HG03135 (cell line): Measurements from ENCODE around the gene FITM2.
"Not testable (repeated sequence)": the region's sequence is repeated elsewhere in the genome, so short reads cannot be mapped to it uniquely, and the experiment has no call there.

Experiments
- ATAC-seq: cut with Tn5 transposase; IDR thresholded peaks from one replicate; pipeline ENCODE4 v1.9.1; 2021; ENCODE audit warnings: mild to moderate bottlenecking, moderate library complexity; ENCODE audit not compliant: unreplicated experiment

FITM2 gene

GRCh38 chr20:44310664-44311639 is at the start of gene FITM2:
FITM2 (minus strand) TSS chr20:44311202; CDS start chr20:44311148, 54 bp downstream.
- peak; percentile 88 for ATAC-seq

- no peak for ATAC-seq
Observed at GRCh38 chr20:44360221-44360620, 49.2 kb upstream of the FITM2 start.

GRCh38 chr20:44358776-44359175 is 47.8 kb upstream of the FITM2 start:
- ATAC-seq = no peak

GRCh38 chr20:44357555-44358125 is 46.6 kb upstream of the FITM2 start:
- no peak for ATAC-seq

- no peak for ATAC-seq
Observed at GRCh38 chr20:44357020-44357419, 46.0 kb upstream of the FITM2 start.

- no peak for ATAC-seq
Observed at GRCh38 chr20:44356353-44356723, 45.3 kb upstream of the FITM2 start.

GRCh38 chr20:44355498-44356352 is 44.7 kb upstream of the FITM2 start, which contains the start of gene HNF4A:
HNF4A (plus strand) TSS chr20:44355699; CDS start chr20:44355805, 106 bp downstream.
- ATAC-seq = no peak

- no peak for ATAC-seq
Observed at GRCh38 chr20:44354979-44355497, 44.0 kb upstream of the FITM2 start.

- ATAC-seq = no peak
Observed at GRCh38 chr20:44350567-44350966, 39.6 kb upstream of the FITM2 start.

GRCh38 chr20:44349349-44349748 is 38.3 kb upstream of the FITM2 start:
- no peak for ATAC-seq

GRCh38 chr20:44348168-44348659 is 37.2 kb upstream of the FITM2 start:
- no peak for ATAC-seq

GRCh38 chr20:44345941-44346340 is 34.9 kb upstream of the FITM2 start:
- not testable (repeated sequence) for ATAC-seq

- no peak for ATAC-seq
Observed at GRCh38 chr20:44345147-44345546, 34.1 kb upstream of the FITM2 start.

GRCh38 chr20:44344723-44345122 is 33.7 kb upstream of the FITM2 start:
- ATAC-seq = no peak

GRCh38 chr20:44343162-44343675 is 32.2 kb upstream of the FITM2 start:
- no peak for ATAC-seq

- no peak for ATAC-seq
Observed at GRCh38 chr20:44342248-44342647, 31.2 kb upstream of the FITM2 start.

GRCh38 chr20:44336725-44337380 is 25.9 kb upstream of the FITM2 start, which contains the start of gene R3HDML:
R3HDML (plus strand) TSS chr20:44337043; CDS start chr20:44337158, 115 bp downstream.
- no peak for ATAC-seq

GRCh38 chr20:44336086-44336485 is 25.1 kb upstream of the FITM2 start:
- ATAC-seq = no peak

- ATAC-seq = no peak
Observed at GRCh38 chr20:44335675-44336074, 24.7 kb upstream of the FITM2 start.

GRCh38 chr20:44334709-44335108 is 23.7 kb upstream of the FITM2 start:
- no peak for ATAC-seq
